BE2C (cell line): Measurements from ENCODE around the gene CHGA. TPM values are rescaled to one million over a fixed set of nuclear protein-coding genes. Genes with fewer than 3 reads are reported as not detected.

Source experiments
- DNase-seq: peaks from one replicate; pipeline ENCODE4 v3.0.0-alpha.2; 2020
- H3K27me3 ChIP-seq: fragments of 250-450 bp; sonication (Bioruptor Pico); 2 replicates; pipeline ENCODE4 v1.5.1; 2020; ENCODE audit warnings: mild to moderate bottlenecking
- H3K36me3 ChIP-seq: fragments of 250-450 bp; sonication (Bioruptor Pico); 2 replicates; pipeline ENCODE4 v1.5.1; 2020; ENCODE audit warnings: mild to moderate bottlenecking
- H3K4me1 ChIP-seq: fragments of 250-450 bp; sonication (Bioruptor Pico); 2 replicates; pipeline ENCODE4 v1.5.1; 2020
- H3K4me3 ChIP-seq: 2 replicates; pipeline ENCODE4 v1.5.1; 2011; ENCODE audit warnings: low read depth, low read length
- H3K9me3 ChIP-seq: fragments of 250-450 bp; sonication (Bioruptor Pico); 2 replicates; pipeline ENCODE4 v1.5.1; 2020
- CTCF ChIP-seq: IDR thresholded peaks from 2 replicates; pipeline ENCODE4 v1.5.1; 2012; ENCODE audit warnings: mild to moderate bottlenecking, low read depth, low read length
- polyA plus RNA-seq: library from polyadenylated mRNA; unstranded; fragments of >200 nt; gene quantifications from one replicate; pipeline ENCODE4 v1.2.1, GENCODE V29; 2012; ENCODE audit warnings: low read depth, missing spikeins; ENCODE audit not compliant: insufficient read length, insufficient read depth

CHGA gene
- 6,216 TPM for polyA plus RNA-seq

- no peak for TF ChIP-seq CTCF
- peak; percentile 92 for DNase-seq
Measured at GRCh38 chr14:92922883-92923743, at the start of gene CHGA. TSS of gene CHGA (plus strand) at chr14:92923150. CDS start at chr14:92923360, 210 bp downstream.

GRCh38 chr14:92874962-92875661 lies 47.8 kb upstream of the CHGA start:
- DNase-seq = no peak

More at GRCh38 chr14:92922883-92923743, at the start of gene CHGA:
- no peaks in the 10 kb centered on the region for H3K27me3 ChIP-seq
- H3K36me3 ChIP-seq = peaks cover 51% of the 10 kb centered on the region
- H3K4me1 ChIP-seq = peaks cover 44% of the 10 kb centered on the region
- peak within 1 kb of the TSS; percentile 99 for H3K4me3 ChIP-seq
- H3K9me3 ChIP-seq = no peaks in the 10 kb centered on the region

GRCh38 chr14:92877757-92878431 lies 45.1 kb upstream of the CHGA start:
- Histone ChIP-seq H3K27me3 (no peaks in the 10 kb centered on the region), H3K4me3 (no peak overlapping the region), H3K9me3 (no peaks in the 10 kb centered on the region), H3K4me1 (peaks cover 27% of the 10 kb centered on the region), H3K36me3 (no peaks in the 10 kb centered on the region)
- TF ChIP-seq CTCF = no peak
- DNase-seq = no peak

More at GRCh38 chr14:92874962-92875661, 47.8 kb upstream of the CHGA start:
- TF ChIP-seq CTCF = no peak
- no peaks in the 10 kb centered on the region for H3K9me3 ChIP-seq
- H3K36me3 ChIP-seq = no peaks in the 10 kb centered on the region
- H3K4me1 ChIP-seq = peaks cover 10% of the 10 kb centered on the region
- no peaks in the 10 kb centered on the region for H3K27me3 ChIP-seq
- no peak overlapping the region for H3K4me3 ChIP-seq

- Histone ChIP-seq H3K36me3 (no peaks in the 10 kb centered on the region), H3K27me3 (no peaks in the 10 kb centered on the region), H3K9me3 (no peaks in the 10 kb centered on the region), H3K4me3 (peak overlapping the region; percentile 6; the same call in 1 of the 2 replicates), H3K4me1 (peaks cover 37% of the 10 kb centered on the region)
- peak; percentile 59 for DNase-seq
- no peak for TF ChIP-seq CTCF
Measured at GRCh38 chr14:92880351-92880750, 42.6 kb upstream of the CHGA start.

GRCh38 chr14:92880851-92881250 lies 42.1 kb upstream of the CHGA start:
- H3K4me1 ChIP-seq = peaks cover 41% of the 10 kb centered on the region
- no peaks in the 10 kb centered on the region for H3K9me3 ChIP-seq
- TF ChIP-seq CTCF = peak; percentile 82
- DNase-seq = peak; percentile 76
- peak overlapping the region; percentile 30 for H3K4me3 ChIP-seq
- no peaks in the 10 kb centered on the region for H3K27me3 ChIP-seq
- H3K36me3 ChIP-seq = no peaks in the 10 kb centered on the region
